ENCODE measurements around the gene DYNC1I2.

DNA sequence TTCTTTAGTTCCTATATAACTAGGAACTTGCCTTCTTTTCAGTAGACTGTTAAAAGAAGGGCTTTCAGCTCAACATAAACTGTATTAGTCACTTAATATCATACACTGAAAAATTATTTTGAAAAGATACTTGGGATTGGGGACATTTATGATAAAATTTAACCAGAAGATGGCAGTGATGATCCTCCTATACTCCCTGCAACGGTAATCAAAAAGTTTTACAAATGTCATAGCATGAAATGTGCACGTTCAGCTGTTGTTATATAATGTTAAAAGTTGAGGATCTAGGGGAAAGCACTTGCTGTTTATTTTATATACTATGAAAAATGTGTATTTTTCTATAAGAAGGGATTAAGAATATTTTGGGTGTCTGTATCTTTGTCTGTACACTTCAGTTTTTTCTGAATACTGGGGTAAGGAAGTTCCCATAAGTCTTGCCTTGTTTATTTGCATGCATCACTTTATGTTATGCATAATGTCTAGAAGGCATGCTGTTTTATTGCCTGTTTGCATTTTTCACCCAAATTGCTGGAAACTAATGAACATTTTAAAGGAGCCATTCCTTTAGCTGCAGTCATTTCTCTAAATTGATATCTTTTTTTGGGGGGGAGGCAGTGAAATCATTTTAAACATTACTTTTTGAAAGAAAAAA, 19.0 kb downstream of the DYNC1I2 start:
- TF ChIP-seq, protein P1, sequence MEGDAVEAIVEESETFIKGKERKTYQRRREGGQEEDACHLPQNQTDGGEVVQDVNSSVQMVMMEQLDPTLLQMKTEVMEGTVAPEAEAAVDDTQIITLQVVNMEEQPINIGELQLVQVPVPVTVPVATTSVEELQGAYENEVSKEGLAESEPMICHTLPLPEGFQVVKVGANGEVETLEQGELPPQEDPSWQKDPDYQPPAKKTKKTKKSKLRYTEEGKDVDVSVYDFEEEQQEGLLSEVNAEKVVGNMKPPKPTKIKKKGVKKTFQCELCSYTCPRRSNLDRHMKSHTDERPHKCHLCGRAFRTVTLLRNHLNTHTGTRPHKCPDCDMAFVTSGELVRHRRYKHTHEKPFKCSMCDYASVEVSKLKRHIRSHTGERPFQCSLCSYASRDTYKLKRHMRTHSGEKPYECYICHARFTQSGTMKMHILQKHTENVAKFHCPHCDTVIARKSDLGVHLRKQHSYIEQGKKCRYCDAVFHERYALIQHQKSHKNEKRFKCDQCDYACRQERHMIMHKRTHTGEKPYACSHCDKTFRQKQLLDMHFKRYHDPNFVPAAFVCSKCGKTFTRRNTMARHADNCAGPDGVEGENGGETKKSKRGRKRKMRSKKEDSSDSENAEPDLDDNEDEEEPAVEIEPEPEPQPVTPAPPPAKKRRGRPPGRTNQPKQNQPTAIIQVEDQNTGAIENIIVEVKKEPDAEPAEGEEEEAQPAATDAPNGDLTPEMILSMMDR (IDR thresholded peaks at IDR 0.05 in 2 of 3, conservative IDR thresholded peaks at IDR 0.05 in 1 of 3; ENCODE audit: borderline replicate concordance in 1 of 3, insufficient read depth in 1 of 3, low read depth in 2 of 3, low read length in 2 of 3): peak; percentile 18 to 58 (median 55); a peak in 5 of 6 replicates
- TF ChIP-seq YY1 (IDR thresholded peaks at IDR 0.05; ENCODE audit: extremely low read depth, insufficient replicate concordance, low read depth, low read length) (no peak), POLR2AphosphoS5 (IDR thresholded peaks at IDR 0.05; ENCODE audit: low read depth, low read length) (no peak), ZFX (IDR thresholded peaks at IDR 0.05) (no peak)
- TF ChIP-seq, protein P2, sequence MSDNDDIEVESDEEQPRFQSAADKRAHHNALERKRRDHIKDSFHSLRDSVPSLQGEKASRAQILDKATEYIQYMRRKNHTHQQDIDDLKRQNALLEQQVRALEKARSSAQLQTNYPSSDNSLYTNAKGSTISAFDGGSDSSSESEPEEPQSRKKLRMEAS (IDR thresholded peaks at IDR 0.05): no peak
- TF ChIP-seq, protein P3, sequence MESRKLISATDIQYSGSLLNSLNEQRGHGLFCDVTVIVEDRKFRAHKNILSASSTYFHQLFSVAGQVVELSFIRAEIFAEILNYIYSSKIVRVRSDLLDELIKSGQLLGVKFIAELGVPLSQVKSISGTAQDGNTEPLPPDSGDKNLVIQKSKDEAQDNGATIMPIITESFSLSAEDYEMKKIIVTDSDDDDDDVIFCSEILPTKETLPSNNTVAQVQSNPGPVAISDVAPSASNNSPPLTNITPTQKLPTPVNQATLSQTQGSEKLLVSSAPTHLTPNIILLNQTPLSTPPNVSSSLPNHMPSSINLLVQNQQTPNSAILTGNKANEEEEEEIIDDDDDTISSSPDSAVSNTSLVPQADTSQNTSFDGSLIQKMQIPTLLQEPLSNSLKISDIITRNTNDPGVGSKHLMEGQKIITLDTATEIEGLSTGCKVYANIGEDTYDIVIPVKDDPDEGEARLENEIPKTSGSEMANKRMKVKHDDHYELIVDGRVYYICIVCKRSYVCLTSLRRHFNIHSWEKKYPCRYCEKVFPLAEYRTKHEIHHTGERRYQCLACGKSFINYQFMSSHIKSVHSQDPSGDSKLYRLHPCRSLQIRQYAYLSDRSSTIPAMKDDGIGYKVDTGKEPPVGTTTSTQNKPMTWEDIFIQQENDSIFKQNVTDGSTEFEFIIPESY (IDR thresholded peaks at IDR 0.05; ENCODE audit: extremely low read depth, insufficient replicate concordance, low read length): no peak
